Ecto neural progenitor cell (in vitro differentiated cells): ENCODE data around the gene ATP8B2.
"Not testable (repeated sequence)": the region's sequence is repeated elsewhere in the genome, so short reads cannot be mapped to it uniquely, and the experiment has no call there.

Experiments
- DNase-seq: peaks from one replicate; pipeline ENCODE4 v3.0.0-alpha.2; 2018; ENCODE audit warnings: low spot score

The ATP8B2 gene

DNA sequence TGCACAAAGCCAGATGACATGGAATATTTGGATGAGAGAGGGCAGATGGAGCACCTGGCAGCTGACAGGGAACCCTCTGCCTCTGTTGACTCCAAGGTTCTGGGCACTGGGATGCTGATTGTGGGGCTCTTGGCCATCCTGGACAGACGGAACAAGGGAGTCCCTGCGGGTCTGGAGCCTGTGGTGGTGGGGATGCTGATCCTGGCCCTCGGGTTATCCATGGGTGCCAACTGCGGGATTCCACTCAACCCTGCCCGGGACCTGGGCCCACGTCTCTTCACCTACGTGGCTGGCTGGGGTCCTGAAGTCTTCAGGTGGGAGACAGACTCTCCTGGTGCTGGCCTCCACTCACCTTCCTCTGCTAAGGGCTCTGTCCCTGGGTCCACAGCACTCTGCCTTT, 1.8 kb upstream of the ATP8B2 start:
- DNase-seq = no peak

DNA sequence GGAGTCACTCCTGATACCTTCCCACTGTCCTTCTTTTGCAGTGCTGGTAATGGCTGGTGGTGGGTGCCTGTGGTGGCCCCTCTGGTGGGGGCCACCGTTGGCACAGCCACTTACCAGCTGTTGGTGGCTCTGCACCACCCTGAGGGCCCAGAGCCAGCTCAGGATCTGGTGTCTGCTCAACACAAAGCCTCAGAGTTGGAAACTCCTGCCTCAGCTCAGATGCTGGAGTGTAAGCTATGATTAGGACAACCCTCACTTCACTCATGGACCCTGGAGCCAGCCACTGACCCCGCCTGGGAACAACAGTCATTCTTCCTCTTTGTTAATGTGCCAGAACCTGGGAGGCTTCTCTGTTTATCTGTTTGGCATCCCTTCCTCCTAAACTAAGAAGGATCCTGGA, 1.1 kb upstream of the ATP8B2 start:
- peak; percentile 49 for DNase-seq

DNA sequence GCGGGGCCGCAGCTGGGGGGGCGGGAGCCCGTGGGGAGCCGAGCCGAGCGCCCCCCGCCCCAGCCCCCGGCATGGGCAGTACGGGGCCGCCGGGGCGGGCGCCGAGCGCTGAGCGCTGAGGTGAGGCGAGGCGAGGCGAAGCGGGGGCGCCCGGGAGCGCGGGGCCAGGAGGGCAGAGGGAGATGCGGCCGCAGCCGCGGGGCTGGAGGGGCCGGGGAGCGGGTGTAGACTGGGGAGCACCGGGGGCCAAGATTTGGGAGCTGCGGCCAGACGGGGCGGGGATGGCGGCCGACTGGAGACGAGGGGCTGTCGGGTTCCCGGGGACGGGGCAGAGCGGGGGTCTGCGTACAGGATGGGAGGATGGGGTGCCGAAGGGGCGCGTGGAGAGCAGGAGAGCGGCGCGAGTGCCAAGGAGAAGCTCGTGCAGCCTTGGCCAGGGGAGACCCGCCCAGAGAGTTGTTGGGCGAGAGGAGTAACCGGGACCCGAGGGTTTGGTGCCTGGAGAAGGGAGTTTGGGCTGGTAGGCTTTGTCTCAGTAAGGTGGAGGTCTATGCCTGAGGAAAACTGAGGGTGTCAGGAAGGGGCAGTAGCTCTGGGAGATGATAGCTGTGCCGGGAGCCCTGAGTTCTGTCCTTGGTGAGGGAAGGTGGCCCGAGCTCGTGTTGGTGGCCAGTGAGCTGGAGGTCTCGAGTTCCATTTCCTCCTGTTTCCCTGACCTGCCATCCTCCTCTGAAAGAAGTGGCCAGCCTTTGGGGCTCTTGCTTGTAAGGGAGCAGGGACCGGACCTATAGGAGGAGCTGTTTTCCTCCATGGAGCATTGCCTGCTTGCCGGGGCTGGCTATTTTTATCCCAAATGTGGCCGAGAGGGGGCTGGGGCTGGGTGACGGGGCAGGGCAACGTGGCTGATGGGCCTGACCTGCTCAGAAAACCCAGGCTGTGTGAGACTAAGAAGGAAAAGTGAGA, 539 bp downstream of the ATP8B2 start:
- peak; percentile 89 for DNase-seq

DNA sequence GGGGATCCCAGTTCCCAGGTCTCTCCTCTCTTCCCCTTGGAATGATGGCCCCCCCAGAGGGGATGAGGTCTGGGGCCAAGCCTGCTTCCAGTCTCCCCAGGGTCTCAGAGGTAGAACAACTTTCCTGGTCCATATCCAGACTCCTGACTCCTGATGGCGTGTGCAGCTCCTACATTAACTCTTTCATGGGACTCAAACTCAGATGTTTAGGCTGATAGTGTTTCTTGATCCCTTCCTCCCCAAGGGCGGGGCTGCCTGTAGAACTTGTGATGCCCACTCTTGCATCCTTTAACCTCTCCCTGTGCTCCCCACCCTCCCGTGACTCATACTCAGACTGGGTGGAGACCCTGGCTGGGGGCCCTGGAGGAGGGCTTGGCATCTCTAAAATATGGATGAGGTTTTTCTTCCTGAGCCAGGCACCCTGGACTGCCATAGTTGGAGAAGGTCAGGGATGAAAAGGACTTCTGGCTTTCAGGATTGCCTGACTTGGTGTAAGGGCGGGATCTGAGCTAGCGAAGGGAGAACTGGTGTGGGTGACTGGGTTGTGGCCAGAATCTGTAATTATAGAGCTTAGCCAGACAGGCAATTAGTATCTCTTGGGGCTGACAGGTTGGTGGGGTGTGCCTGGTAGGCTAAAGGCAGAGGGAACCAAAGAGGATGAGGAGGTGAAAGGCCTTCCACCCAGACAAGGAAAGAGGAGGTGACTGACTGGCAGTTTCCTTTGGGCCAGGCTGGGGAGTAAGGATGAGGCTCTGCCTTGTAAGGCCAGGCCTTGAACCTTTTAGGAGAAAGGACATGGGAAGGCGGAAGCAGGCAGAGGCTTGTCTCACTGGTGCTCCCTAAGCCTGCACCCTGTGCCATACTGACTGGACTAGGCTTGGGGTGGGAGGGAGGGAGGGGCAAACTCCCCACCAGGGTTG, 1.5 kb downstream of the ATP8B2 start:
- DNase-seq = no peak

DNA sequence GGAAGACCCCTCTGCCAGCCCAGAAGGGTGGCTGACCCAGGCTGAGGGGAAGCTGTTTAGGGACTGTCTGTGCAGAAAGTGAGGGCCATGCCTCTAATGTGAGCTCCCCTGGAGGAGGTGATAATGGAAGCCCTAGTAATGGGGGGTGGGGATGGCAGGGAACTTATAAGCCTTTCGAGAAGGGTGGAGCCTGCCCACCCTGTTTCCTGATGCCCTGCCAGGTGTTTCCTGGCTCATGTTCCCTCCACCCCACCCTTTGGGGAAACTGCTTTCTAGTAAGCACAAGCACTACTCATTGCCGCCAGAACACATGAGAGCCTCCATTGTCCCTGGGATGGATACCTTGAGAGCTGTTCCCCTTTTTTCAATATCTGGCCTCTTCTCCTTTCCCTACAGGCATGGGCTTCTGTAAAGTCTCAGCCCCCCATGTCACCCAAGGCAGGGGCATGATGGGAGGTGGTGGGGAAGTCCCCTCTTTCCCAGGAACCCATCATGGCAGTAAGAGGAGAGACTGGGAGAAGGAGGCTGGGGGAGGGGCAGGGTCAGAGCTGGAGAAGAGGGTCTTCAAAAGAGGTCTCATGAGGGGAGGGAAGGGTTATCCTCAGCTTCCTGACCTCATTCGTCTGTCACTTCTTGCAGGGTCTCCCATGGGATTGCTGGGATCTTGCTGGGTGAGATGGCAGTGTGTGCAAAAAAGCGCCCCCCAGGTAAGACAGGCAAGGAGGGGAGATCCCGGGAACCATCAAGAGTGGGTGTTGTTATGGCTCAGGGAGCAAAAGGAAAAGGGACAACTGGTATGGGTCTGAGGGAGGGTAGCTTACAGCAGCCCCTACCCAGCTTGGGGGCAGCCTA, 2.4 kb downstream of the ATP8B2 start:
- DNase-seq = no peak

DNA sequence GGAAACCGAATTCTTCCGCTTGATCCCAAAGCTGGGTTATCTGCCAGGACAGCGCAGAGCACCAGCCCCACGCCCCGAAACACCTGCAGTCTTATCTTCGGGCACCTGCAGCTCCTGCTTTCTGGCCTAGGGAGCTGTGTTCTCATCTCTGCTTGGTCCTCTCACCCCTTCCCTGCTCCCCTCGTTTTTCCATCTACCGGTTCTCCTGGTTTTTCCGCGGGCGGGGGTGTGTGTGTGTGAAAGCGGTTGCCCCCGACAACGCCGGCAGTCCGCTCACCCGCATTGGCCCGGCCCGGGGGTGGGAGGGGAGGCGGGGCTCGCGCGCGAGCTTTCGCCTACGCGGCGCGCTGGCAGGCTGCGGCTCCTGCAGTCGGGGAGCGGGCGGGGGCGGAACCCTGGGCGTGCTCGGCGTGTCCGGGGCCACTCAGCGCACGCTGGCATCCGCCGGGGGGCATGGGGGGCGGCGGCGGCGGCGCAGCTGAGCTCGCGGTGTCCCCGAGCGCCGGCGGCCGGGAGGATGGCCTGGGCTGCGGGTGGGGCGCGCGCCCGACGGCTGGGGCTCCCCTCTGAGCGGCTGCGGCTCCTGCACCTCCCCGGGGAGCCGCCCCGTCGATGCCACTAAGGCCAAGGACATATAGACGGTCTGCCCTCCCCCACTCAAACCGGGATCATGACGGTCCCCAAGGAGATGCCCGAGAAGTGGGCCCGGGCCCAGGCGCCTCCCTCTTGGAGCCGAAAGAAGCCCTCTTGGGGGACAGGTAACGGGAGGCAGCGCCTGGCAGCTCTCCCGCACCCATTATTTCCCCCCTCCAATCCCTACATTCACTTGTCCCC, 3.2 kb downstream of the ATP8B2 start:
- DNase-seq = peak; percentile 86

DNA sequence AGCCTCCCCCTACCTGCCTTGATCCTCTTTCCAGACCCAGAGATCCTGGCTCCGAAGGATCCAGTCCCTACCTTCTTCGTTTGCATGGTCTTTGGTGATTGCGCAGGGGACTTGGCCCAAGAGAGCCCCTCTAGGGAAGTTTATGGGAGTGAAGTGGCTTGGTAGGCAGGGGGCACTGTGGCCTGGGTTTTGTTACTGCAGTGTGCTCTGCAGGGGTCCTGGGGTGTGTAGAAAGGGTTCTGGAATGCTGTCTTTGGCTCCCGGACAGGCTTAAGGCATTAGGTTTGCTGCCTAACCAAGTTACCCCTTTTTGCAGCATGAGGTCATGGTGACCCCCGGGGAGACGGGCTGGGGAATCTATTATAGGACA, 3.8 kb downstream of the ATP8B2 start:
- peak; percentile 72 for DNase-seq

DNA sequence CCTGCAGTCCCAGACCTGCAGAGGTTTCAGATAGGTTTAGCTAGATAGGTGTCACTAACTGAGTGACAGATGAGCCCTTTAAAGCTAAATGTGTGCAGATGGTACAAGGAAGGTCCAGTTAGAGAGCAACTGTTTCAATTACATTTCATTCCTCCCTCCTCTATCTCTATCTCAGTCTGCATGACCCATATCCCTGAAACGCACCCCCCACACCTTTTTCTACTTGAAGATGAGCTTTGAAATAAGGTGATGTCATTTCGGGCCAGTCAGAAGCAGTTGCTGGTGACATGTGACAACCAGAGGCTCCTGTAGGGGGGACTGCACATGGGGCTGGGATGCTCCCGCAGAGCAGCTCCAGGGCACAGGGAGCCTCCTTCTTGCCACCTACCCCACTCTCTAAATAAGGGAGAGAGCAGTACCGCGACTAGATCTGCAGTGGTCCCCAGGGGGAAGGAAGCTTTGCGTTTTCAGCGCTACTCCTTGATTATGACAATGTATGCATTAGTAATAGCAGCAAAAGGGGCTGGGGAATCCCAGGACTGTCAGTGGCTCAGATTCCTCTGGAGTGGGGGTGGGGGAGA, 4.3 kb downstream of the ATP8B2 start:
- DNase-seq = no peak

DNA sequence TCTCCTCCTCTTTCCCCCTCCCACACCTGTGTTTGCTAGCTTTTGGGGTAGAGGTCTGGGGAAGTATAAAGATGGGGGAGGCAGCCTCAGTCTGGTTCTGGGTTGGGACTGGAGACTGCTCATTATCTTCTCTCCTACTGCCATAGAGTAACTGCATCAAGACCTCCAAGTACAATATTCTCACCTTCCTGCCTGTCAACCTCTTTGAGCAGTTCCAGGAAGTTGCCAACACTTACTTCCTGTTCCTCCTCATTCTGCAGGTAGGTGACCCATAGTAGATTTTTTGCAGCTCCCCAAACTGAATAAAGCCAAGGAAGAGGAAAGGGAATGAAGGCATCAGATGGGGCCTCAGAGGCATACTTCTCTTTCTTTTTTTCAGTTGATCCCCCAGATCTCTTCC, 5.3 kb downstream of the ATP8B2 start:
- DNase-seq = no peak

DNA sequence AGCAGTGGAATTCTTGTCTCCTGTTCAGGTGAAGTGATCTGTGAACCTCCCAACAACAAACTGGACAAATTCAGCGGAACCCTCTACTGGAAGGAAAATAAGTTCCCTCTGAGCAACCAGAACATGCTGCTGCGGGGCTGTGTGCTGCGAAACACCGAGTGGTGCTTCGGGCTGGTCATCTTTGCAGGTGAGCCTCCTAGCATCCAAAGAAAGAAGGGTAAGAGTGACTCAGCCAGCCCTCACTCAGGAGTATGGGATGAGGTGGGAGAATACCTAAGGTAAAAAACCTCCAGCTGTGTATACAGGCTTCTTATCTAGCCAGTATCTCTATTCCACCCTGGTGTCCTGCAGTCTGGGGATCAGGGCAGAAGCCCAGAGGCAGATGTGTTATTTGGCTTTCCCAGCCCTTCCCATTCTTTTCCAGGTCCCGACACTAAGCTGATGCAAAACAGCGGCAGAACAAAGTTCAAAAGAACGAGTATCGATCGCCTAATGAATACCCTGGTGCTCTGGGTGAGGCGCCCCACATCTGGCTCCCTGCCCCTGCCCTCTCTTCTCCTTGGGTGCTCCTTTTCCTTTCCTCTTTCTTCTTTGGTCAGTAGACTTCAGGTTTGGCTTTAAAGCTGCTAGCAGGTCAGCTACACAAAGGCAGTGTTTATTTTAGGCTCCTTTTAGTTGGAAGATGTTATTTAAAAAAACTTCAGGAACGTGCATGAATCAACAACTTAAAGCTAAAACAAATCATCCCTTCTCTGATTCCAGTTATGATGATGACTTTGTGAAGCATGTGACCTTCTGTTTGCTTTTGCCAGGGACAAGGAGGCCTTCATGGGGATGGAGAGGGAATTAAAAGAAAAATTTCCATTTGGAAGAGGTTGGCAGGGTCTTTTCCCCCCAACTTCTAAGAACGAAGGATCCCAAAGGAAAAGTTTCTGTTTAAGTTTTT, 9.0 kb downstream of the ATP8B2 start:
- no peak for DNase-seq

DNA sequence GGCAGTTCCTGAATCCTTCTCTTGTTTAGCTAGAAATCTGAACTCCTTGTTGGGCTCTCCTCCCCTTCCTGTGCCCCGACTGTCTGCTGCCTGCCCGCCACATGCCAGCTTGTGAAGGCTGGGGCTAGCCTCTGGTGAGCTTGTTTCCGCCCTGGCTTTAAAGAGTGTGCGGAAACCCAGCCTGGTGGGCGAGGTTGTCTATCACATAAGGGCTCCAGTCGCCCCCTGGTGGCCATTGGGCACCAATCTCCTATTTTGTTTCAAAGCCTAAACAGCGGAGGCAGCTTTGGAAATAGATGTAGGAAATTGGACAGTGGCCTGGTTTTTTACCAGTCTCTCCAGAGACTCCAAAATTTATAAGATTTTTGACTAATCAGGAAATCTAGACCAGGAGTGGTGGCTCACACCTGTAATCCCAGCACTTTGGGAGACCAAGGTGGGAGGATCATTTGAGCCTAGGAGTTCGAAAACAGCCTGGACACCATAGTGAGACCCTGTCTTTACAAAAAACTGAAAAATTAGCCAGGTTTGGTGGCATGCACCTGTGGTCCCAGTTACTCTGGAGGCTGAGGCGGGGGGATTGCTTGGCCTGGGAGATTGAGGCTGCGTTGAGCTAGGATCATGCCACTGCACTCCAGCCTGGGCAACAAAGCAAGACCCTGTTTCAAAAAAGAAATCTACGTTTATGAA, 9.8 kb downstream of the ATP8B2 start:
- peak; percentile 85 for DNase-seq

DNA sequence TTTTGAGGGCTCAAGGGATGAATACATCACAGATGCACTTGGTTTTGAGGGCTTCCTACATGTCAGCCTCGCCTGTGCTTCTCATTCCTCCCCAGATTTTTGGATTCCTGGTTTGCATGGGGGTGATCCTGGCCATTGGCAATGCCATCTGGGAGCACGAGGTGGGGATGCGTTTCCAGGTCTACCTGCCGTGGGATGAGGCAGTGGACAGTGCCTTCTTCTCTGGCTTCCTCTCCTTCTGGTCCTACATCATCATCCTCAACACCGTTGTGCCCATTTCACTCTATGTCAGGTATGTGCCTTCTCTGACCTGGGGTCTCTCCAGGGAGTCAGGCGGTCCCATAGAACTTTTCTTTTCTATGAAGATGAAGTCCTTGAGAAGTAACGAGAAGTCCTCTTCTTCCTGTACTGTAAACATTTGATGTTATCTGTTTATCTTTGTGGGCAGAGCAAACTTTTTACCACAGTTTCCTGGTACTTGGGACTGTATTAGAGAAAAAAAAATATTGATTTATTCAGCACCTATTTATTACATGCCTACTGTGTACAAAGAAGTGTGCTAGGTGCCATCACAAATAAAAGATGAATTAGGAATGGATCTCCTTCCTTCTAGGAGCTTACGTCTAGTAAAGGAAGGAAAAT, 12.0 kb downstream of the ATP8B2 start:
- no peak for DNase-seq

DNA sequence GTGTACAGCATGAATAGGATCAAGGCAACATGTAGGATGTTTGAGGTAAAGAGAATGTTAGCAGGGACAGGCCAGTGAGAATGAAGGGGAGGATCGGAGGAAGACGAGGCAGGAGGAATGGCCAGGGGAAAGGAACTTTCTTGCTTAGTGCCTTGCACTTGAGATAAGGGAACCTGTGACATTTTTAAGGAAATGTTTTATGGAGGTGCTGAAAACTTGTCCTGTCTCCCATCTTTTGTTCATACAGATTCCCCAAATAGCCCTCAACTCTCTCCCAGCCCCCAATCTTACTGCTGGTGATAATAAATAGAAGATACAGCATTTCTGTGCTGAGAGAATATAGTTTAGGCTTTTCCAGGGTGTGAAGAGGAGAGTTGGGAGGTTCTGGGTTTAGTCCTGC, 13.6 kb downstream of the ATP8B2 start:
- no peak for DNase-seq

DNA sequence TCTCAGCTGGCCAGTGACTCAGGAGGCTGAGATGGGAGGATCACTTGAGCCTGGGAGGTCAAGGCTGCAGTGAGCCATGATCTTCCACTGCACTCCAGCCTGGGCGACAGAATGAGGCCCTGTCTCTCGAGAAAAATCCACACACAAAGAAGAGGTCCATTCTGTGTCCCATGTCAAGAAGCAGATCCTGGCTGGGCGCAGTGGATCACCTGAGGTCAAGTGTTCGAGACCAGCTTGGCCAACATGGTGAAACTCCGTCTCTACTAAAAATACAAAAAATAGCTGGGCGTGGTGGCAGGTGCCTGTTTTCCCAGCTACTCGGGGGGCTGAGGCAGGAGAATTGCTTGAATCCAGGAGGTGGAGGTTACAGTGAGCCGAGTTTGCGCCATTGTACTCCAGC, 16.0 kb downstream of the ATP8B2 start:
- DNase-seq = not testable (repeated sequence)

DNA sequence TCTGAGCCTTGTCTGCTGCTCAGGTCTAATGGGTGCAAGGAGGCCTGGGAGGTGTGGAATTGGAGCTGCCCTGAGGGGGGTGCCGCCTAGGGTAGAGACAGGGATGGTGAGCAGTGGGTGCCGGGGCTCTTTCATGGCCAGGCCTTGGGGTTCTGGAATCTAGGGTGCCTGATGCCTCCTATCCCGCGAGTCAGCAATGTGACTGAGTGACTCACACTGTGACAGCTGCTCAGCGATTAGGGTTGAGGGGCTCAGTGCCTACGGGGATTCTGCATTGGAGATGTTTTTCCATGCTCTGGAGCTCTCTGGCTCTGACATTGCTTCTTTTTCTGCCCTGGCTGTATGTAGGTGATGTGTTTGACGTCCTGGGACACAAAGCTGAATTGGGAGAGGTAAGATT, 16.8 kb downstream of the ATP8B2 start:
- no peak for DNase-seq

DNA sequence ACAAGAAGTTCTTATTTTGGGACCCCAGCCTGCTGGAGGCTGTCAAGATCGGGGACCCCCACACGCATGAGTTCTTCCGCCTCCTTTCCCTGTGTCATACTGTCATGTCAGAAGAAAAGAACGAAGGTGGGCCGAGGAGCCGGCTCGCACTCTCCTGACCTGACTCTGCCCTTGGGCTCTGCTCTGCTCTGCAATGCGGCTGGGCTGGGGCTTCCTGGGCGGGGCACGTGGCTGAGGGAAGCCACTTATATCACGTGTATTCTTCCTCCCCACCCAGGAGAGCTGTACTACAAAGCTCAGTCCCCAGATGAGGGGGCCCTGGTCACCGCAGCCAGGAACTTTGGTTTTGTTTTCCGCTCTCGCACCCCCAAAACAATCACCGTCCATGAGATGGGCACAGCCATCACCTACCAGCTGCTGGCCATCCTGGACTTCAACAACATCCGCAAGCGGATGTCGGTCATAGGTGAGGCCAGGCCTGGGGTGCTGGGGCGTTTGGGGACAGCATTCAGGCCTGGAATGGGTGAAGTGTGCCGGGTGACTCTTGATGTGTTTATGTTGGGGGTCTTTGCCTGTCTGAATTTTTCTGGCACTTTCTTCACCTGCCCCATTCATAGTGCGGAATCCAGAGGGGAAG, 17.6 kb downstream of the ATP8B2 start:
- no peak for DNase-seq

DNA sequence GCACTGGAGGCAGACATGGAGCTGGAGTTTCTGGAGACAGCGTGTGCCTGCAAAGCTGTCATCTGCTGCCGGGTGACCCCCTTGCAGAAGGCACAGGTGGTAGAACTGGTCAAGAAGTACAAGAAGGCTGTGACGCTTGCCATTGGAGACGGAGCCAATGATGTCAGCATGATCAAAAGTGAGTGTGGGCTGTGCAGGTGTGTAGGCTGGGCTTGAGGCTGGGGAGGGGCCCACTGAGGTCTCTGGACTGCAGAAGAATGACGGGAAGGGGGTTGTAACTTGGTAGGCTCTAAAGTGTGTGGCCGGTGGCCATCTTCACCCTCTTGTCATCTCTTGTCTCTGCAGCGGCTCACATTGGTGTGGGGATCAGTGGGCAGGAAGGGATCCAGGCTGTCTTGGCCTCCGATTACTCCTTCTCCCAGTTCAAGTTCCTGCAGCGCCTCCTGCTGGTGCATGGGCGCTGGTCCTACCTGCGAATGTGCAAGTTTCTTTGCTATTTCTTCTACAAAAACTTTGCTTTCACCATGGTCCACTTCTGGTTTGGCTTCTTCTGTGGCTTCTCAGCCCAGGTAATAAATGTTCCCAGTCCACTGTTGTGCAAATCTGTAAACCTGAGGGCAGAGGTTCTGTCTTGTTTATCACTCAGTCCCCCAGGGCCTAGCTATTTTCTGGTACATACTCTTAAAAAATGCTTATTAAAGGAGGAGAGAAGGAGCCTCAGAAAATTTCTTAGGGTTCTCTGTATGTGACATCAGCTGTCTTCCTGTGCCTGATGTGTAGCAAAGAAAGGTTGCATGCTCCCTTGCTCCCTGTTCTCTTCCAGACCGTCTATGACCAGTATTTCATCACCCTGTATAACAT, 19.9 kb downstream of the ATP8B2 start:
- DNase-seq = peak; percentile 70
